B cell (primary cell): ENCODE data around the gene UNC13C.

Experiments
- CTCF ChIP-seq: fragments of 200-600 bp; IDR thresholded peaks from one replicate; pipeline ENCODE4 v1.8.0; 2022; ENCODE audit warnings: antibody characterized with exemption, mild to moderate bottlenecking
- EZH2 ChIP-seq: IDR thresholded peaks from 2 replicates; pipeline ENCODE4 v1.6.1; 2012; ENCODE audit warnings: borderline replicate concordance, low read depth, mild to moderate bottlenecking, moderate library complexity, low read length; ENCODE audit not compliant: insufficient read depth, poor library complexity, severe bottlenecking

DNA sequence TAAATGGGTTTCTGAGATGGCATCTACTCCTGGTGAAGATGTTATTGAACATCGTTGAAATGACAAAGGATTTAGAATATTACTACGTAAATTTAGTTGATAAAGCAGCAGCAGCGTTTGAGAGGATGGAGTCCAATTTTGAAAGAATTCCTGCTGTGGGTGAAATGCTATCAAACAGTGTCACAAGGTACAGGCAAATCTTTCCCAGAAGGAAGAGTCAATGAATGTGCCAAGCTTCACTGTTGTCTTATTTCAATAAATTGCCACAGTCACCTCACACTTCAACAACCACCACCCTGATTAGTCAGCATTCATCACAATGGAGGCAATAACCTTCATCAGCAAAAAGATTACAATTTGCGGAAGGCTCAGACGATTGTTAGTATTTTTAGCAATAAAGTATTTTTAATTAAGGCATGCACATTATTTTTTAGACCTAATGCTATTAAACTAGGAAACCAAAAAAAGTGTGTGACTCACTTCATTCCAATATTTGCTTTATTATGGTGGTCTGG is 142.8 kb downstream of the UNC13C start:
- no peak for TF ChIP-seq EZH2
- no peak for TF ChIP-seq CTCF
